NB4 (cell line): ENCODE data around the gene MEFV.

Source experiments
- MAX ChIP-seq: IDR thresholded peaks from 2 replicates; pipeline ENCODE4 v1.6.1; 2011; ENCODE audit warnings: low read depth, low read length
- MYC ChIP-seq: IDR thresholded peaks from 2 replicates; pipeline ENCODE4 v1.6.1; 2011; ENCODE audit warnings: low read depth, low read length
- POLR2A ChIP-seq: IDR thresholded peaks from 2 replicates; pipeline ENCODE4 v1.6.1; 2011; ENCODE audit warnings: mild to moderate bottlenecking; ENCODE audit not compliant: insufficient read length; ENCODE audit errors: extremely low read depth
- TF ChIP-seq, protein P1 (sequence below): IDR thresholded peaks from one replicate; pipeline ENCODE4 v1.5.1; 2012; ENCODE audit warnings: low read depth, low read length

GRCh38 chr16:3216263-3216640 is 40.2 kb downstream of the MEFV start:
- TF ChIP-seq, protein P1, sequence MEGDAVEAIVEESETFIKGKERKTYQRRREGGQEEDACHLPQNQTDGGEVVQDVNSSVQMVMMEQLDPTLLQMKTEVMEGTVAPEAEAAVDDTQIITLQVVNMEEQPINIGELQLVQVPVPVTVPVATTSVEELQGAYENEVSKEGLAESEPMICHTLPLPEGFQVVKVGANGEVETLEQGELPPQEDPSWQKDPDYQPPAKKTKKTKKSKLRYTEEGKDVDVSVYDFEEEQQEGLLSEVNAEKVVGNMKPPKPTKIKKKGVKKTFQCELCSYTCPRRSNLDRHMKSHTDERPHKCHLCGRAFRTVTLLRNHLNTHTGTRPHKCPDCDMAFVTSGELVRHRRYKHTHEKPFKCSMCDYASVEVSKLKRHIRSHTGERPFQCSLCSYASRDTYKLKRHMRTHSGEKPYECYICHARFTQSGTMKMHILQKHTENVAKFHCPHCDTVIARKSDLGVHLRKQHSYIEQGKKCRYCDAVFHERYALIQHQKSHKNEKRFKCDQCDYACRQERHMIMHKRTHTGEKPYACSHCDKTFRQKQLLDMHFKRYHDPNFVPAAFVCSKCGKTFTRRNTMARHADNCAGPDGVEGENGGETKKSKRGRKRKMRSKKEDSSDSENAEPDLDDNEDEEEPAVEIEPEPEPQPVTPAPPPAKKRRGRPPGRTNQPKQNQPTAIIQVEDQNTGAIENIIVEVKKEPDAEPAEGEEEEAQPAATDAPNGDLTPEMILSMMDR: no peak
- TF ChIP-seq POLR2A: no peak
- no peak for TF ChIP-seq MAX
- TF ChIP-seq MYC: no peak
